NCI-H460 (cell line): Measurements from ENCODE around the gene PRDM7. TPM values are rescaled to one million over a fixed set of nuclear protein-coding genes. Genes with fewer than 3 reads are reported as not detected.

ENCODE experiments used
- DNase-seq: peaks from one replicate; pipeline ENCODE4 v3.0.0-alpha.2; 2016; ENCODE audit warnings: low read depth; ENCODE audit errors: extremely low read depth
- total RNA-seq: library from RNA; depleted of rRNA; stranded (reverse); fragments of >200 nt; shearing (Covaris generic); gene quantifications from 2 replicates; pipeline ENCODE4 v1.2.3, GENCODE V29; 2014

The PRDM7 gene
- total RNA-seq, 1 experiment from 2014 or later, result not detected

- DNase-seq, result no peak
Observed at GRCh38 chr16:90041896-90042473, 35.1 kb downstream of the PRDM7 start.

DNA sequence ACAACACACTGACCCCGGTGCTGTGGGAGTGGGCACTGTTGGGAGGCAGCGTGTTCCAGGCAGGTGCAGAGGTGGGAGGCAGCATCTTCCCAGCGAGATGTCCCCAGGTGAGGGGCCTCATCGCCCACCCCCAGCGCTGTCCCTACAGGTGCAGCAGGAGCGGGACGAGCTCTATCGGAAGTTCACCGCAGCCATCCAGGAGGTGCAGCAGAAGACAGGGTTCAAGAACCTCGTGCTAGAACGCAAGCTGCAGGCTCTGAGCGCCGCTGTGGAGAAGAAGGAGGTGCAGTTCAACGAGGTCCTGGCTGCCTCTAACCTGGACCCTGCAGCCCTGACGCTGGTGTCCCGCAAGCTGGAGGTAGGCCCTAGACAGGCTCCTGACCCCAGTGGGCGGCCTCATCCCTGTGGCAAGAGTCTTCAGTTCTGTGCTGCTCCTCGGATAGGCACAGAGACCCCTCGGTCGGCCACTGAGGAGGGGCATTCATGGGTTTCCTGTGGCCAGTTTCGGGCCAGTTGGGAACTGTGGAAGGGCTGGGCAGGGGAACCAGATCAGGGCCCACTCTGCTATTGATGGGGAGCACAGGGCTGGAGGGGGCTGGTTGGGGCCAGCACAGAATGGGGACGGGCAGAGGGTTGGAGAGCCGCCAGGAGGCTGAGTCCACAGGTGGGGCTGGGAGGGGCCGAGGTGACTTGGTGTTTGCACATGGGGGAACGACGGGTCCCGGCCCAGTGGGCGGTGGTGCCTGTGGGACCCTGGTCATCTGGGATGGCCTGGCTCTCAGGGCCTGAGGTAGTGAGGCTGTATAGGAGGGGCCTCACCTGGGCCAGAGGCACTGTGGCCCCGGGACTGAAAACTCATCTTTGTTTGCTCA, 36.7 kb downstream of the PRDM7 start:
- no peak for DNase-seq

GRCh38 chr16:90037276-90037675, 39.9 kb downstream of the PRDM7 start:
- no peak for DNase-seq

GRCh38 chr16:90035902-90036301, 41.2 kb downstream of the PRDM7 start:
- no peak for DNase-seq

GRCh38 chr16:90034504-90034903, 42.6 kb downstream of the PRDM7 start:
- no peak for DNase-seq

DNA sequence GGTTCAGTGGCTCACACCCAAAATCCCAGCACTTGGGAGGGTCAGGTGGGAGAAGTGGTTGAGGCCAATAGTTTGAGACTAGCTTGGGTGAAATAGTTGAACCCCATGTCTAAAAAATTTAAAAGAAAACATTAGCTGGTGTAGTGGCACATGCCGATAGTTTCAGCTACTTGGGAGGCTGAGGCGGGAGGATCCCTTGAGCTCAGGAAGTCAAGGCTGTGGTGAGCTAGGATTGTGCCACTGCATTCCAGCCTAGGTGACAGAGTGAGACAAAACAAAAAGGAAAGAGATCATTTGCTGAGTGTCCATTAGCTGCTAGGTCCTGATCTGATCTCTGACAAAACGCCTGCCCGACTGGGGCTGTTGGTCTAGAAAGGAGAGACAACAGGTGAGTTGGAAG, 43.7 kb downstream of the PRDM7 start:
- no peak for DNase-seq

DNA sequence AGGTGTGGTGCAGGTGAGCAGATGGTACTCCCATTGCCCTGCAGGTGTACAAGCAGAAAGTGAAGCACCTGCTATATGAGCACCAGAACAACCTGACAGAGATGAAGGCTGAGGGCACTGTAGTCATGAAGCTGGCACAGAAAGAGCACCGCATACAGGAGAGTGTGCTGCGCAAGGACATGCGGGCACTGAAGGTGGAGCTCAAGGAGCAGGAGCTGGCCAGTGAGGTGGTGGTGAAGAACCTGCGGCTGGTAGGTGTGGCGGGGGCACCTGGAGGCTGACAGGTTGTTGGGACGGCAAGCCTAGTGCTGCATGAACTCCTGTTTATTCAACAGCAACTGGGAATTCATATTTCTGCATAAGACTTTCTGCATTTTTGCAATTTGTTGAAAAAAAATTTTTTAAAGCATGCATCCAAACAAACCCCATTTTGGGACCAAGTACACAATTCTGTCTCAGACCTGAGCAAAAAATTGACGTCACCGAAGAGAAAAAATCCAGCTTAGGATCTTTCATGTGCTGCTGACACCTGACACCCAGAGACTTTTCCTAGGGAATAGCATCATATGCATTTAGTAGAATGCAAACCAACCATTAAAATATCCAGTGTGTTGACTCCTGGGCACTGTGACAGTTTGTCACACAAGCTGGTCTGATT, 44.3 kb downstream of the PRDM7 start:
- no peak for DNase-seq

GRCh38 chr16:90031931-90032673, 45.0 kb downstream of the PRDM7 start:
- DNase-seq, result no peak

DNA sequence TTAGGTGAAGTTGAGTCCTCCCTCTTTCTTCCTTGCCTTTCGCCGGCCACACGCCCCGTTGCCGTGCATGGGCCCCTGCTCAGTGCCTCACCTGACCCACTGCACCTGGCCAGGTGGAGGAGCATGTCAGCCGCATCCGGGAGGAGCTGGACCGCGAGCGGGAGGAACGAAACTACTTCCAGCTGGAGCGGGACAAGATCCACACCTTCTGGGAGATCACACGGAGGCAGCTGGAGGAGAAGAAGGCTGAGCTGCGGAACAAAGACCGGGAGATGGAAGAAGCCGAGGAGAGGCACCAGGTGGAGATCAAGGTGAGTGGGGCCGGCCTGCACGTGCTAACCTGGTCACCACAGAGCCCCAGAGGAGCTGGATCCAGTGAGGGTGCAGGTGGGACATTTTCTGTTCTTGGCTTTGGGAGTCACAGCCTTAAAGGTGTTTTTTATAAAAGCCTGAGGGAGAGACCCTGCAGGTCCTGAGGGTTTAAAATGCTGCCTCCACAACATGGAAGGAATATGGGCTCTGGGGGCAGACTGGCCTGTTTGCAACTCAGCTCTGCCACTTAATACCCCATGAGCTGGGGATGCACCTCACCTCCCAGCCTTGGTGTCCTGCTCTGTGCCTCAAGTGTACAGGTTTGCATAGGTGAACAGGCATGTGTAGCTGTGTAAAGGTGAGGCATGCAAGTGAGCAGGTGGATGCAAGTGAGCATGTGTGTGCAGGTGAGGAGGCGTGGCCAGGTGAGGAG, 45.8 kb downstream of the PRDM7 start:
- no peak for DNase-seq

- no peak for DNase-seq
Observed at GRCh38 chr16:90028985-90029384, 48.1 kb downstream of the PRDM7 start.

DNA sequence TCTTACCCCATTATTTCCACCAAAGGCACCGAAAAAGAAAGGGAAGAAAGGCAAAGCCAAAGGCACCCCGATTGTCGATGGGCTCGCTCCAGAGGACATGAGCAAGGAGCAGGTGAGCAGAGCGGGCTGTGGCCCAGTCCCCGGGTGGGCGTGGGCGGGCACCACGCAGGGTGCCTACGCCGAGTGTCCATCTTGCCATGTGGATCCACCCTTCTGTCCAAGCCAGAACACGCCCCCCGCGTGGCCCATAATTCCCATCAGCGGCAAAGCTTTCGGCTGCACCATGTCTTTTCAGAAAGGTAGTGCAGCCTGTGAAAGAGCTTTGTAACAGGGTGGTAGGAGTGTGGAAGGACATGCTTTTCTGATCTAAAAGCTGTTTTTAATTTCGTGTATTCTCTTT, 49.5 kb downstream of the PRDM7 start:
- DNase-seq, result no peak

- DNase-seq, result no peak
Observed at GRCh38 chr16:90026135-90026534, 51.0 kb downstream of the PRDM7 start.

DNA sequence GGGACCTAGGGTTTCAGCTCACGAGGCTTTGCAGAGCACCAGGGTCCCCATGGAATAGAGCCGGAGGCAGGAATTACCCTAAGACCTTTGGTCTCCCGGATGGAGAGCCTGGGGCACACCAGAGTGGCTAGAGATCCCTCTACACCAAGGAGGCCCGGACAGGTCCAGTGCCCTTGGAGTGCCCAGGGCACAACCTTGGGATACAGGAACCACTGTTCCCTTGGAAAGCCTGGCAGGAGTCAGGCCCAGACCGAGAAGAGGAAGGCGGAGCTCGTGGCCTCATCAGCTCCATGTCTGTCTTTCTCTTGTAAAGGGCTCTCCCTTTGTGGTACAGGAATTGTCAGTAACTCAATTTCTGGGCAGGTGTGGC, 54.1 kb downstream of the PRDM7 start:
- no peak for DNase-seq

DNA sequence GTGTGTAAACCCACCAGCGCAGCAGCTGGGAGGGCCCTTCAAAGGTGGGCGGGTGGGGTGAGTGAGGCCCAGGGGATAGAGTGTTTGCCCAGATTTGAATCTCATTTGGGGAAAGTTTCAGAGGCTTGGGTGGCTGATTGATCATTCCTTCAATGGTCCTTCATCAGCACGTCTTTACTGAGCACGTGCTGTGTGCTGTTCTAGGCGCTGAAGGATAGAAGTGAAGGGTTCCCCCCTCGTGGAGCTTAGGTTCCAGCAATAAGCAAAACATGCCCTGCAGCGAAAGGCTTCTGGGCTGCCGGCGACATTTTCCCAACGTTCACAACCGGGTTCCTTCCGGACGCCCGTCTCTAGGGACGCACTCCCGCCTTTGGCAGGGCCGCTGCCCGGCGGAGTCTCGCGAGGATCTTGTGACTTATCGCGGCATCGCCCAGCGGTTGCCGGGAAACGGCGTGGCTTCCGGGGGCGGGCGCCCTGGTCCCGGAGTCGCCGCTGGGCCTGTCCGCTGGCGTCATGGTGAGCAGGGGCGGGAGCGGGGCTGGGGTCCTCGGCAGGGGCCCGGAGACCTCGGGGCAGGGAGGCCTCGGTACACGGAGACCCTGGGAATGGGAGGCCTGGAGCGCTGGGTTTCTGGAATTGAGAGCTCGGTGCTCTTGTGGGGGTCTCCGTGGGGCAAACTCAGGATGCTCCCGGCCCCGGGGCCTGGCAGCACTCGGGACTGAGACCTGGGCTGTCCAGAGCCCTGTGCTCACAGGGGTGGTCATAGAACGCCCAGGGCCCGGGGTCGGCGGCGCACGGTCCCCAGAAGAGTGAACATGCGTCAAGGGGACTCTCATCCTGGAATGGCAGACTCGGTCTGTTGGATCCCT, 54.7 kb downstream of the PRDM7 start:
- DNase-seq, result peak; percentile 89

GRCh38 chr16:90020838-90021382, 56.2 kb downstream of the PRDM7 start:
- no peak for DNase-seq

- DNase-seq, result no peak
Observed at GRCh38 chr16:90020260-90020837, 56.8 kb downstream of the PRDM7 start.

DNA sequence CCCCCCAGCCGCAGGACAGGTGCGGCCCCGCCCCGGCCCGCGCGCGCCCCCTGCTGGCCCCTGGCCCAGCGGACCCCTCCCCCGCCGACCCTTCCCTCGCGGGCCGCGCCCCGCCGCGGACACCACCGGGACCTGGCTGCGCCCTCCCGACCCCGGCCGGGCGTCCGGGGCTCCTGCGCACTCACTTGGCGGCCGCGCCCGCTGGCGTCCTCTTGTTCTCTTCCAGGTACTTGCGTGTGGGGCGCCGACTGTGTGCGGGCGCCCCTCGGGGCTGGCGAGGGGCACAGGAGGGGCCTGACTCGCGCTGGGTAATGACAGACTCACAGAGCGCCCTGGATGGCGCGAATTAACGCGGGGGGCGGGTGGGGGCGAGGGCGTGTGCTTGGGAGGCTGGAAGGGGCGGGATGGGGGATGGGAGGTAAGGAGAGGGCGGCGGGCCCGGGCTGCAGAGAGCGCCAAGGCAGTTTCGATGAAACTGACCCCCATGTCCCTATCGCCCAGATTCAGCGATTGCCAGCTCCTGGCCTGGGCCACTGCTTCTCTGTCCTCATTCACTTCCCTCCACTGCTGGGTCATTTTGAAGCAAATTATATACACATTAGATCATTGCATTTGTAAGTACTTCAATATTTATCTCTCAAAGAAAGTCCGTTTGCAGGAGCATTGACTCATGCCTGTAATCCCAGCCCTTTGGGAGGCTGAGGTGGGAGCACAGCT, 57.4 kb downstream of the PRDM7 start:
- no peak for DNase-seq
